SK-N-SH (cell line): ENCODE data around the gene MGAT4A. TPM values are rescaled to one million over a fixed set of nuclear protein-coding genes. Genes with fewer than 3 reads are reported as not detected.

Experiments
- CTCF ChIA-PET: fragments of 300-600, 350-600 bp; formaldehyde crosslinking; extraction: SDS; loops from one replicate; lab custom pipeline; 2021; lab: Yijun Ruan, JAX
- POLR2A ChIA-PET: fragments of 350-600 bp; sonication (Branson Sonifier 250); formaldehyde crosslinking; extraction: SDS; loops from one replicate; lab custom pipeline; 2020; ENCODE audit warnings: antibody characterized with exemption, inconsistent platforms; lab: Yijun Ruan, JAX
- DNase-seq: peaks from one replicate; pipeline ENCODE4 v3.0.0; 2012
- H2AFZ ChIP-seq: fragments of 200-600 bp; sonication (generic); 2 replicates; pipeline ENCODE4 v1.8.1; 2016; ENCODE audit warnings: antibody characterized with exemption, mild to moderate bottlenecking, low read depth
- H3F3A ChIP-seq: fragments of 200-600 bp; sonication (generic); replicated peaks from 2 replicates; pipeline ENCODE3; 2016; ENCODE audit warnings: antibody characterized with exemption, mild to moderate bottlenecking; ENCODE audit not compliant: insufficient read depth
- H3K27ac ChIP-seq, 2 experiments: fragments of 200-500 bp in 1 of 2; fragments of 200-600 bp in 1 of 2; sonication (Bioruptor generic) in 1 of 2; sonication (generic), shearing (Covaris generic) in 1 of 2; 2 replicates each; pipeline versions ENCODE4 v1.5.1 to v1.6.1; 2014 to 2016; ENCODE audit warnings: low read depth in 2 of 2, inconsistent platforms in 1 of 2, low read length in 1 of 2, mild to moderate bottlenecking in 1 of 2, mixed read lengths in 1 of 2
- H3K27me3 ChIP-seq: fragments of 200-600 bp; sonication (generic), shearing (Covaris generic); 2 replicates; pipeline ENCODE4 v1.6.1; 2016; ENCODE audit warnings: mixed run types; ENCODE audit not compliant: insufficient read depth
- H3K36me3 ChIP-seq, 2 experiments: fragments of 200-500 bp in 1 of 2; fragments of 200-600 bp in 1 of 2; sonication (Bioruptor generic) in 1 of 2; sonication (generic) in 1 of 2; replicated peaks in 1 of 2; 2 replicates each; pipeline versions ENCODE3 to v1.5.1; 2014 to 2016; ENCODE audit warnings: low read length in 1 of 2, mild to moderate bottlenecking in 1 of 2; ENCODE audit not compliant: insufficient read depth in 2 of 2, control insufficient read depth in 1 of 2
- H3K4me1 ChIP-seq, 2 experiments: fragments of 200-500 bp in 1 of 2; fragments of 200-600 bp in 1 of 2; sonication (Bioruptor generic) in 1 of 2; sonication (generic), shearing (Covaris generic) in 1 of 2; 2 replicates each; pipeline versions ENCODE4 v1.5.1 to v1.6.1; 2014 to 2016; ENCODE audit warnings: low read depth in 1 of 2, low read length in 1 of 2, mixed run types in 1 of 2; ENCODE audit not compliant: insufficient read depth in 2 of 2, control insufficient read depth in 1 of 2
- H3K4me2 ChIP-seq: fragments of 200-600 bp; sonication (generic), shearing (Covaris generic); 2 replicates; pipeline ENCODE4 v1.6.1; 2017; ENCODE audit warnings: mixed run types
- H3K4me3 ChIP-seq, 2 experiments: fragments of 200-500 bp in 1 of 2; fragments of 200-600 bp in 1 of 2; sonication (Bioruptor generic) in 1 of 2; sonication (generic), shearing (Covaris generic) in 1 of 2; 2 replicates each; pipeline versions ENCODE4 v1.5.1 to v1.8.1; 2014 to 2016; ENCODE audit warnings: low read depth in 2 of 2, inconsistent platforms in 1 of 2, low read length in 1 of 2, mild to moderate bottlenecking in 1 of 2, mixed read lengths in 1 of 2, moderate library complexity in 1 of 2
- H3K79me2 ChIP-seq: fragments of 200-600 bp; sonication (generic); 2 replicates; pipeline ENCODE4 v1.8.1; 2017; ENCODE audit warnings: mild to moderate bottlenecking; ENCODE audit not compliant: insufficient read depth
- H3K9ac ChIP-seq: fragments of 200-600 bp; sonication (generic); 2 replicates; pipeline ENCODE4 v1.6.1; 2017; ENCODE audit warnings: mixed run types
- H3K9me2 ChIP-seq: fragments of 200-600 bp; sonication (generic); 2 replicates; pipeline ENCODE4 v1.6.1; 2017; ENCODE audit warnings: mixed run types
- H3K9me3 ChIP-seq: fragments of 200-600 bp; sonication (generic); 2 replicates; pipeline ENCODE4 v1.6.1; 2017; ENCODE audit warnings: mixed run types, mild to moderate bottlenecking, moderate library complexity
- H4K20me1 ChIP-seq: fragments of 200-600 bp; sonication (generic); 2 replicates; pipeline ENCODE4 v1.6.1; 2017; ENCODE audit warnings: mild to moderate bottlenecking, mixed run types; ENCODE audit not compliant: insufficient read depth
- ELF1 ChIP-seq: IDR thresholded peaks from 2 replicates; pipeline ENCODE4 v1.4.0; 2012
- EP300 ChIP-seq, 2 experiments: IDR thresholded peaks; 2 replicates each; pipeline versions ENCODE4 v1.4.0 to v1.6.1; 2012; ENCODE audit warnings: borderline replicate concordance in 1 of 2, low read depth in 1 of 2, low read length in 1 of 2
- EZH2phosphoT487 ChIP-seq: fragments of 200-600 bp; sonication (generic); IDR thresholded peaks from 2 replicates; pipeline ENCODE4 v1.6.1; 2017; ENCODE audit warnings: low read depth, mixed run types, mild to moderate bottlenecking, antibody characterized with exemption, moderate library complexity, borderline replicate concordance
- FOSL2 ChIP-seq: IDR thresholded peaks from 2 replicates; pipeline ENCODE4 v1.4.0; 2012; ENCODE audit warnings: low read depth, mild to moderate bottlenecking, moderate library complexity, borderline replicate concordance
- FOXJ3 ChIP-seq: sonication (generic); formaldehyde crosslinking; IDR thresholded peaks from 2 replicates; pipeline ENCODE4 v1.5.1; 2020; ENCODE audit warnings: mild to moderate bottlenecking, missing genetic modification reagents
- FOXM1 ChIP-seq: IDR thresholded peaks from 2 replicates; pipeline ENCODE4 v1.4.0; 2012; ENCODE audit warnings: low read depth, mild to moderate bottlenecking
- GATA2 ChIP-seq: sonication (generic); formaldehyde crosslinking; IDR thresholded peaks from 2 replicates; pipeline ENCODE4 v1.5.0; 2020; ENCODE audit warnings: mild to moderate bottlenecking, missing genetic modification reagents
- MAX ChIP-seq: IDR thresholded peaks from 2 replicates; pipeline ENCODE4 v1.4.0; 2012; ENCODE audit warnings: low read depth
- NFIC ChIP-seq: IDR thresholded peaks from 2 replicates; pipeline ENCODE4 v1.4.0; 2012; ENCODE audit warnings: borderline replicate concordance
- NRF1 ChIP-seq: IDR thresholded peaks from 2 replicates; pipeline ENCODE4 v1.6.1; 2012; ENCODE audit warnings: low read depth, mild to moderate bottlenecking, low read length
- POLR2AphosphoS5 ChIP-seq: IDR thresholded peaks from 2 replicates; pipeline ENCODE4 v1.6.1; 2012; ENCODE audit warnings: low read depth, low read length
- RFX5 ChIP-seq: IDR thresholded peaks from 2 replicates; pipeline ENCODE4 v1.6.1; 2012; ENCODE audit warnings: mild to moderate bottlenecking, improper control_type of control experiment, low read length
- RXRA ChIP-seq: IDR thresholded peaks from 2 replicates; pipeline ENCODE4 v1.4.0; 2012; ENCODE audit warnings: low read depth, mild to moderate bottlenecking, borderline replicate concordance
- SMC3 ChIP-seq: IDR thresholded peaks from 2 replicates; pipeline ENCODE4 v1.6.1; 2012; ENCODE audit warnings: low read depth, low read length, improper control_type of control experiment
- TCF12 ChIP-seq: IDR thresholded peaks from 2 replicates; pipeline ENCODE4 v1.4.0; 2012
- YY1 ChIP-seq: IDR thresholded peaks from 2 replicates; pipeline ENCODE4 v1.4.0; 2012; ENCODE audit warnings: low read depth, mild to moderate bottlenecking
- WGBS: methylation state at CpG from one replicate; pipeline ENCODE4 v1.1.6; 2017; ENCODE audit warnings: low lambda C conversion rate; 5-methylcytosine and 5-hydroxymethylcytosine counted together
- polyA plus RNA-seq, 3 experiments: library from polyadenylated mRNA; depleted of rRNA; stranded (reverse); fragments of >200 nt; gene quantifications; 2 replicates each; pipeline ENCODE4 v1.2.3, GENCODE V29; 2012
- TF ChIP-seq, protein P1 (sequence below): fragments of 150-350 bp; IDR thresholded peaks from 2 replicates; pipeline ENCODE4 v1.6.1; 2017; ENCODE audit warnings: antibody characterized with exemption, low read length, low read depth, borderline replicate concordance
- TF ChIP-seq, protein P2 (sequence below): IDR thresholded peaks from 2 replicates; pipeline ENCODE4 v1.4.0; 2012; ENCODE audit warnings: low read depth, borderline replicate concordance
- TF ChIP-seq, protein P3 (sequence below): IDR thresholded peaks from 2 replicates; pipeline ENCODE4; 2012

The MGAT4A gene
- polyA plus RNA-seq, 1 of the 3 experiments (the other 2 are of a cell fraction) = 0.07 TPM

DNA sequence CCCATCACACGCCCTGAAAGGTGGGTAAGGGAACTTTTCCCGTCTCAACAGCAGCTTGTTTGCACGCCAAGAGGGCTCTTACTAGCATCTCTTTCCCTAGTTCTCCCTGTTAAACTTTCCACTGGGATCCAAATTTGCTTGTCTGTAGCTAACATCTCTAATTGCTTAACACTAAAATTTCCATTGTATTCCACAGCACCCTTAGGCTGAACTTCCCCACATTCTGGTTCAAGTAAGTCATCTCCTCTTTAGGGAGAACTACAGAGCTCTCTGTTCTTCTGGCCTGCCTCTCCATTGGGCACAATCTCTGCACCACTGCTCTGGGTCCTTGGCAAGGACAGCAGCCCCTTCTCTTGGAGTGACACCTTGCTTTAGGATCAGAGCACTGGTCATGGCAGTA, 98.6 kb downstream of the MGAT4A start:
- Histone ChIP-seq H3K4me3 (no peak overlapping the region), H2AFZ (no peak overlapping the region), H3K79me2 (no peaks in the 10 kb centered on the region), H3F3A (no peaks in the 10 kb centered on the region), H4K20me1 (no peaks in the 10 kb centered on the region), H3K36me3 (no peaks in the 10 kb centered on the region), H3K27me3 (no peaks in the 10 kb centered on the region), H3K9me2 (no peaks in the 10 kb centered on the region), H3K4me1 (no peaks in the 10 kb centered on the region)
- ChIA-PET POLR2A (interaction anchor here (0.7 kb wide), 1 partner anchor 23 kb away, joined by 3 read pairs; no protein-coding TSS in a partner anchor), CTCF (interaction anchor here (1.9 kb wide), 1 partner anchor 17 kb away, joined by 7 read pairs; no protein-coding TSS in a partner anchor)
- WGBS = 54% methylated on average over 3 of the region's 3 CpGs
- TF ChIP-seq NFIC = no peak
- TF ChIP-seq, all 33 proteins: peak for 0
- no peak overlapping the region for H3K9ac ChIP-seq
- no peak overlapping the region for H3K27ac ChIP-seq
- no peak overlapping the region for H3K4me2 ChIP-seq
- no peaks in the 10 kb centered on the region for H3K9me3 ChIP-seq
- DNase-seq = no peak

DNA sequence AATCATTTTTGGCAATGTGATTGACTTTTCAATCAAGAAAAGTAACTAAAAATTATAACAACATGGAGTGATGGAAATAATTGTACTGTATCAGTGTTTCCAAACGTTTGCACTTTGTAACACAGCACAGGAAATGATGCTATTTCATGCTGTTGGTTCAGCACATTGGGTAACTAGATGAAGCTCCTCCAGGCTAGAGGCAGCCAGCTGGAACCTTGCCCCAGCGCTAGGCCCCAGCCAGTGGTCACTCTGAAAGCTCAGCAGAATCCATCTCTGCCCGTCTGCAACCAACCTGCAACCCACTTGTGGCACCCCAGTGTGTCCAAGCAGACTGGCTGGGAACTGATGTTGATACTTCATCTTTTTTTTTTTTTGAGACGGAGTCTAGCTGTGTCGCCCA, 107.3 kb downstream of the MGAT4A start:
- no peaks in the 10 kb centered on the region for H3K9me3 ChIP-seq
- H3K4me3 ChIP-seq = no peak overlapping the region
- no peaks in the 10 kb centered on the region for H3K27me3 ChIP-seq
- H3K4me2 ChIP-seq = no peak overlapping the region
- DNase-seq = no peak
- no peaks in the 10 kb centered on the region; a peak in 1 of 4 replicates for H3K4me1 ChIP-seq
- H3K9ac ChIP-seq = no peak overlapping the region
- H3K36me3 ChIP-seq = peaks cover 9 to 10% of the 10 kb centered on the region in 2 experiments
- TF ChIP-seq GATA2 (CRISPR knock-in tag) = no peak
- TF ChIP-seq, protein P1, sequence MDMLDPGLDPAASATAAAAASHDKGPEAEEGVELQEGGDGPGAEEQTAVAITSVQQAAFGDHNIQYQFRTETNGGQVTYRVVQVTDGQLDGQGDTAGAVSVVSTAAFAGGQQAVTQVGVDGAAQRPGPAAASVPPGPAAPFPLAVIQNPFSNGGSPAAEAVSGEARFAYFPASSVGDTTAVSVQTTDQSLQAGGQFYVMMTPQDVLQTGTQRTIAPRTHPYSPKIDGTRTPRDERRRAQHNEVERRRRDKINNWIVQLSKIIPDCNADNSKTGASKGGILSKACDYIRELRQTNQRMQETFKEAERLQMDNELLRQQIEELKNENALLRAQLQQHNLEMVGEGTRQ = no peak
- TF ChIP-seq, protein P2, sequence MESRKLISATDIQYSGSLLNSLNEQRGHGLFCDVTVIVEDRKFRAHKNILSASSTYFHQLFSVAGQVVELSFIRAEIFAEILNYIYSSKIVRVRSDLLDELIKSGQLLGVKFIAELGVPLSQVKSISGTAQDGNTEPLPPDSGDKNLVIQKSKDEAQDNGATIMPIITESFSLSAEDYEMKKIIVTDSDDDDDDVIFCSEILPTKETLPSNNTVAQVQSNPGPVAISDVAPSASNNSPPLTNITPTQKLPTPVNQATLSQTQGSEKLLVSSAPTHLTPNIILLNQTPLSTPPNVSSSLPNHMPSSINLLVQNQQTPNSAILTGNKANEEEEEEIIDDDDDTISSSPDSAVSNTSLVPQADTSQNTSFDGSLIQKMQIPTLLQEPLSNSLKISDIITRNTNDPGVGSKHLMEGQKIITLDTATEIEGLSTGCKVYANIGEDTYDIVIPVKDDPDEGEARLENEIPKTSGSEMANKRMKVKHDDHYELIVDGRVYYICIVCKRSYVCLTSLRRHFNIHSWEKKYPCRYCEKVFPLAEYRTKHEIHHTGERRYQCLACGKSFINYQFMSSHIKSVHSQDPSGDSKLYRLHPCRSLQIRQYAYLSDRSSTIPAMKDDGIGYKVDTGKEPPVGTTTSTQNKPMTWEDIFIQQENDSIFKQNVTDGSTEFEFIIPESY = no peak
- TF ChIP-seq FOXM1 = no peak
- TF ChIP-seq SMC3 = no peak
- no peak for TF ChIP-seq NFIC
- TF ChIP-seq RFX5 = no peak
- TF ChIP-seq FOXJ3 (CRISPR knock-in tag) = no peak
- no peak for TF ChIP-seq MAX
- no peak for TF ChIP-seq RXRA
- TF ChIP-seq NRF1 = no peak
- TF ChIP-seq POLR2AphosphoS5 = no peak
- no peak for TF ChIP-seq EP300 (IDR thresholded peaks at IDR 0.05; ENCODE audit: borderline replicate concordance in 1 of 2, low read depth in 1 of 2, low read length in 1 of 2)
- no peak for TF ChIP-seq EZH2phosphoT487
- TF ChIP-seq YY1 = no peak
- no peak for TF ChIP-seq TCF12
- TF ChIP-seq, protein P3, sequence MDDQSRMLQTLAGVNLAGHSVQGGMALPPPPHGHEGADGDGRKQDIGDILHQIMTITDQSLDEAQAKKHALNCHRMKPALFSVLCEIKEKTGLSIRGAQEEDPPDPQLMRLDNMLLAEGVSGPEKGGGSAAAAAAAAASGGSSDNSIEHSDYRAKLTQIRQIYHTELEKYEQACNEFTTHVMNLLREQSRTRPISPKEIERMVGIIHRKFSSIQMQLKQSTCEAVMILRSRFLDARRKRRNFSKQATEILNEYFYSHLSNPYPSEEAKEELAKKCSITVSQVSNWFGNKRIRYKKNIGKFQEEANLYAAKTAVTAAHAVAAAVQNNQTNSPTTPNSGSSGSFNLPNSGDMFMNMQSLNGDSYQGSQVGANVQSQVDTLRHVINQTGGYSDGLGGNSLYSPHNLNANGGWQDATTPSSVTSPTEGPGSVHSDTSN = no peak
- no peak for TF ChIP-seq ELF1
- no peak for TF ChIP-seq FOSL2
- no peaks in the 10 kb centered on the region for H4K20me1 ChIP-seq
- H3K27ac ChIP-seq = no peak overlapping the region
- H2AFZ ChIP-seq = no peak overlapping the region
- ChIA-PET POLR2A (no interaction called here), CTCF (interaction anchor here (1.8 kb wide), 1 partner anchor 211 kb away, joined by 5 read pairs; no protein-coding TSS in a partner anchor)
- no peaks in the 10 kb centered on the region for H3F3A ChIP-seq
- no peaks in the 10 kb centered on the region for H3K79me2 ChIP-seq
- whole genome bisulfite sequencing = 68% methylated on average over 5 of the region's 5 CpGs
- H3K9me2 ChIP-seq = no peaks in the 10 kb centered on the region
